K562 (cell line): ENCODE results near the gene GALNT15. TPM values are rescaled to one million over a fixed set of nuclear protein-coding genes. Genes with fewer than 3 reads are reported as not detected.

Source experiments
- ATAC-seq: fragments of 200-7000 bp; cut with Tn5 transposase; 3 replicates; pipeline ENCODE4 v1.9.1; 2020; ENCODE audit warnings: moderate library complexity
- BruUV-seq: library from RNA; stranded (reverse); fragments of 400-500 nt; replicated peaks from 2 replicates; lab custom pipeline; 2021; lab: Mats Ljungman, UMichigan
- CTCF ChIA-PET: fragments of 300-600 bp; formaldehyde crosslinking; extraction: SDS; loops from one replicate; lab custom pipeline; 2021; ENCODE audit warnings: low intra/inter-chr PET ratio; lab: Yijun Ruan, JAX
- POLR2A ChIA-PET: fragments of 300-600, 350-650 bp; sonication (Branson Sonifier 250); formaldehyde crosslinking; extraction: SDS; loops from one replicate; lab custom pipeline; 2021; ENCODE audit warnings: antibody characterized with exemption, inconsistent platforms; lab: Yijun Ruan, JAX
- DNase-seq, 4 experiments: peaks; one replicate each; pipeline versions ENCODE4 v3.0.0 to v3.0.0-alpha.2; 2011 to 2018; ENCODE audit warnings: low spot score in 3 of 4, mixed read lengths in 3 of 4; ENCODE audit errors: extremely low read depth in 1 of 4
- FAIRE-seq: peaks from 2 replicates; lab custom pipeline; 2011; peaks lifted over from hg19 to GRCh38; lab: Jason Lieb, UNC
- H2AFZ ChIP-seq: 2 replicates; pipeline ENCODE4 v1.6.0; 2011; ENCODE audit warnings: low read depth, low read length, control low read depth, inconsistent platforms
- H3K27ac ChIP-seq: fragments of 200-600 bp; 3 replicates; pipeline ENCODE4 v1.8.0; 2011; ENCODE audit warnings: low read depth, mild to moderate bottlenecking, control low read depth, inconsistent platforms, low read length, moderate library complexity, mixed read lengths; ENCODE audit errors: extremely low read depth
- H3K27me3 ChIP-seq, 2 experiments: fragments of 300-600 bp in 1 of 2; 2 replicates in 1 of 2; 3 replicates in 1 of 2; pipeline versions ENCODE4 v1.6.0 to v1.8.0; 2011; ENCODE audit warnings: inconsistent platforms in 2 of 2, low read length in 2 of 2, mild to moderate bottlenecking in 1 of 2, mixed read lengths in 1 of 2, moderate library complexity in 1 of 2; ENCODE audit not compliant: control insufficient read depth in 2 of 2, insufficient read depth in 2 of 2
- H3K36me3 ChIP-seq: fragments of 300-600 bp; 3 replicates; pipeline ENCODE4 v1.8.0; 2011; ENCODE audit warnings: mild to moderate bottlenecking, low read length, inconsistent platforms; ENCODE audit not compliant: control insufficient read depth, insufficient read depth
- H3K4me1 ChIP-seq, 2 experiments: fragments of 200-600 bp in 1 of 2; replicated peaks in 1 of 2; 2 replicates in 1 of 2; 3 replicates in 1 of 2; pipeline versions ENCODE4 v1.5.1 to v1.8.0; 2011; ENCODE audit warnings: inconsistent platforms in 2 of 2, low read length in 2 of 2, mild to moderate bottlenecking in 1 of 2, mixed read lengths in 1 of 2, moderate library complexity in 1 of 2; ENCODE audit not compliant: control insufficient read depth in 2 of 2, insufficient read depth in 2 of 2
- H3K4me2 ChIP-seq: 2 replicates; pipeline ENCODE4 v1.6.1; 2011; ENCODE audit warnings: low read length, control low read depth, inconsistent platforms, mixed read lengths; ENCODE audit not compliant: insufficient read depth
- H3K4me3 ChIP-seq: fragments of 200-600 bp; sonication (generic), shearing (Covaris generic); 2 replicates; pipeline ENCODE4 v1.5.1; 2016; ENCODE audit warnings: control low read depth, inconsistent platforms
- H3K79me2 ChIP-seq: fragments of 200-600 bp; 3 replicates; pipeline ENCODE4 v1.8.0; 2011; ENCODE audit warnings: low read length, inconsistent platforms; ENCODE audit not compliant: control insufficient read depth, insufficient read depth
- H3K9ac ChIP-seq, 2 experiments: 2 replicates each; pipeline versions ENCODE4 v1.6.0 to v1.6.1; 2011; ENCODE audit warnings: low read depth in 2 of 2, low read length in 2 of 2, control low read depth in 1 of 2, inconsistent platforms in 1 of 2, mild to moderate bottlenecking in 1 of 2, mixed read lengths in 1 of 2; ENCODE audit not compliant: insufficient read depth in 1 of 2
- H3K9me1 ChIP-seq: one replicate; pipeline ENCODE4 v1.6.0; 2011; ENCODE audit warnings: inconsistent platforms, mild to moderate bottlenecking, low read length, moderate library complexity; ENCODE audit not compliant: control insufficient read depth, insufficient read depth
- H3K9me3 ChIP-seq: replicated peaks from 2 replicates; pipeline ENCODE4 v1.5.1; 2011; ENCODE audit warnings: low read depth, low read length, inconsistent platforms; ENCODE audit not compliant: control insufficient read depth, insufficient read depth
- H4K20me1 ChIP-seq: replicated peaks from 2 replicates; pipeline ENCODE4 v1.6.1; 2011; ENCODE audit warnings: low read length, inconsistent platforms, mixed read lengths; ENCODE audit not compliant: control insufficient read depth, insufficient read depth
- ETV5 ChIP-seq: sonication (generic); formaldehyde crosslinking; IDR thresholded peaks from 2 replicates; pipeline ENCODE4 v1.4.0; 2020; ENCODE audit warnings: low read depth, mild to moderate bottlenecking, missing genetic modification reagents
- HMBOX1 ChIP-seq: sonication (generic); IDR thresholded peaks from 2 replicates; pipeline ENCODE4 v1.6.1; 2016
- SRSF7 ChIP-seq: fragments of 200-400 bp; formaldehyde crosslinking; optimal IDR thresholded peaks from 2 replicates; pipeline ENCODE3; 2017; ENCODE audit warnings: mild to moderate bottlenecking, low read depth, low read length
- TFE3 ChIP-seq: fragments of 450-650 bp; formaldehyde crosslinking; IDR thresholded peaks from 2 replicates; pipeline ENCODE4 v1.4.0; 2020; ENCODE audit warnings: mild to moderate bottlenecking, mixed read lengths
- USF1 ChIP-seq: sonication (generic); formaldehyde crosslinking; IDR thresholded peaks from 2 replicates; pipeline ENCODE4 v1.9.0; 2022; ENCODE audit warnings: mild to moderate bottlenecking, missing genetic modification reagents
- XRCC5 ChIP-seq: fragments of 200-400 bp; formaldehyde crosslinking; IDR thresholded peaks from 2 replicates; pipeline ENCODE4 v1.6.1; 2017; ENCODE audit warnings: low read depth, mild to moderate bottlenecking, low read length
- ZNF134 ChIP-seq: fragments of 250-450 bp; sonication (Bioruptor Pico); conservative IDR thresholded peaks from 2 replicates; pipeline ENCODE4 v1.4.0; 2020
- WGBS: fragments of 100-300 bp; shearing (Covaris generic); methylation state at CpG from one replicate; pipeline ENCODE4 v1.1.6; 2016; ENCODE audit warnings: low coverage, mixed read lengths; ENCODE audit not compliant: insufficient coverage; ENCODE audit errors: missing lambda C conversion rate; 5-methylcytosine and 5-hydroxymethylcytosine counted together
- in situ Hi-C: fragments of 300-500 bp; cut with MboI; formaldehyde crosslinking; loops from 4 replicates; pipeline ENCODE4 v1.15.0; 2018; ENCODE audit warnings: inconsistent platforms, mixed read lengths
- intact Hi-C: fragments of 100-400 bp; cut with micrococcal nuclease; formaldehyde crosslinking; loops from 2 replicates; pipeline ENCODE4 v1.14.2; 2022
- polyA plus RNA-seq, 8 experiments: library from polyadenylated mRNA; depleted of rRNA in 4 of 8; stranded (reverse) in 5 of 8; unstranded in 3 of 8; fragments of >200 nt; fragmentation: Nextera tagmentation in 2 of 8; fragmentation: Illumina TruSeq in 1 of 8; extraction: Ambion mirVana in 2 of 8; extraction: Trizol in 1 of 8; gene quantifications; 2 replicates each; pipeline versions ENCODE4 v1.2.1 to v1.2.3, GENCODE V29; 2011 to 2014; ENCODE audit warnings: inconsistent platforms in 1 of 8, missing spikeins in 1 of 8
- total RNA-seq, 7 experiments: library from RNA; depleted of rRNA in 6 of 7; stranded (reverse); fragments of >200 nt in 6 of 7; fragmentation: Illumina TruSeq in 2 of 7; extraction: Trizol in 2 of 7; gene quantifications; 2 replicates each; pipeline versions ENCODE4 v1.2.1 to v1.2.3, GENCODE V29; 2011 to 2021; ENCODE audit warnings: low replicate concordance in 1 of 7
- TF ChIP-seq, protein P1 (sequence below): sonication (generic); formaldehyde crosslinking; IDR thresholded peaks from 2 replicates; pipeline ENCODE4 v1.8.1; 2023; ENCODE audit warnings: mild to moderate bottlenecking, missing genetic modification reagents

Gene GALNT15
- total and polyA plus RNA-seq, 9 of the 15 experiments (the other 6 are each of a cell fraction or from before 2014, with no cell fraction given), result not detected

DNA sequence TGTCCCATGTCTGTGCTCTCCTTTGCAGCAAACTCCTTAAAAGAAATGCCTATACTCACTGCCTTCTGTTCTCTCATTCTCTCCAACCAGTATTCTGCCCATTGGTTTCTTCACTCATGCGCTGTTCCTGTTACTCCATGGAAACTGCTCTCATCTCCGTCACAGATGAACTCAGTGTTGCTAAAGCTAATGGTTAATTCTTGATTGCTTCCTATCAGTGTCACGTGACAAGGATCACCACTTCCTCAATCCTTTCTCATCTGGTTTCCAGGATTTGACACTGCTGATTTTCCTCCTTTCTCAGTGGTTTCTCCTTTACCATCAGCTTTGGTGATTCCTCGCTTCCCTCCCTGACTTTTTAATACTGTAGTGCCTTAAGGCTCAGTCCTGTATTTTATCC lies 87.7 kb downstream of the GALNT15 start:
- BruUV-seq, result no TSS peak
- CTCF ChIA-PET, result no interaction called here
- ATAC-seq, result no peak

More for the DNA sequence above, 87.7 kb downstream of the GALNT15 start:
- no peak for DNase-seq
- no peak overlapping the region for H3K27ac ChIP-seq
- H3K4me1 ChIP-seq, result peaks cover 5% of the 10 kb centered on the region in 2 experiments; a peak in 4 of 5 replicates
- POLR2A ChIA-PET, result interaction anchor here (1.0 kb wide), 1 partner anchor 11 kb away, joined by 4 read pairs; no protein-coding TSS in a partner anchor
- H2AFZ ChIP-seq, result no peak overlapping the region
- H3K9ac ChIP-seq, result no peak overlapping the region
- H3K9me1 ChIP-seq, result no peaks in the 10 kb centered on the region
- intact Hi-C loops (no loop called here), in situ Hi-C loops (no loop called here)
- 95% methylated on average over 4 of the region's 4 CpGs for WGBS
- no peak overlapping the region for H3K4me3 ChIP-seq
- no peaks in the 10 kb centered on the region for H3K27me3 ChIP-seq
- peaks cover 49% of the 10 kb centered on the region for H3K79me2 ChIP-seq
- no peak overlapping the region for H3K4me2 ChIP-seq
- H3K36me3 ChIP-seq, result peaks cover 43% of the 10 kb centered on the region
- H3K9me3 ChIP-seq, result no peaks in the 10 kb centered on the region
- FAIRE-seq, result no peak
- H4K20me1 ChIP-seq, result 0 out of 2 replicates have a peak, but pooled peaks cover 2% of the 10 kb centered on the region
- no peak for TF ChIP-seq HMBOX1
- no peak for TF ChIP-seq SRSF7
- TF ChIP-seq ZNF134 (CRISPR knock-in tag), result no peak
- TF ChIP-seq, protein P1, sequence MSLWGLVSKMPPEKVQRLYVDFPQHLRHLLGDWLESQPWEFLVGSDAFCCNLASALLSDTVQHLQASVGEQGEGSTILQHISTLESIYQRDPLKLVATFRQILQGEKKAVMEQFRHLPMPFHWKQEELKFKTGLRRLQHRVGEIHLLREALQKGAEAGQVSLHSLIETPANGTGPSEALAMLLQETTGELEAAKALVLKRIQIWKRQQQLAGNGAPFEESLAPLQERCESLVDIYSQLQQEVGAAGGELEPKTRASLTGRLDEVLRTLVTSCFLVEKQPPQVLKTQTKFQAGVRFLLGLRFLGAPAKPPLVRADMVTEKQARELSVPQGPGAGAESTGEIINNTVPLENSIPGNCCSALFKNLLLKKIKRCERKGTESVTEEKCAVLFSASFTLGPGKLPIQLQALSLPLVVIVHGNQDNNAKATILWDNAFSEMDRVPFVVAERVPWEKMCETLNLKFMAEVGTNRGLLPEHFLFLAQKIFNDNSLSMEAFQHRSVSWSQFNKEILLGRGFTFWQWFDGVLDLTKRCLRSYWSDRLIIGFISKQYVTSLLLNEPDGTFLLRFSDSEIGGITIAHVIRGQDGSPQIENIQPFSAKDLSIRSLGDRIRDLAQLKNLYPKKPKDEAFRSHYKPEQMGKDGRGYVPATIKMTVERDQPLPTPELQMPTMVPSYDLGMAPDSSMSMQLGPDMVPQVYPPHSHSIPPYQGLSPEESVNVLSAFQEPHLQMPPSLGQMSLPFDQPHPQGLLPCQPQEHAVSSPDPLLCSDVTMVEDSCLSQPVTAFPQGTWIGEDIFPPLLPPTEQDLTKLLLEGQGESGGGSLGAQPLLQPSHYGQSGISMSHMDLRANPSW (CRISPR knock-in tag), result no peak
- no peak for TF ChIP-seq XRCC5
- TF ChIP-seq ETV5 (CRISPR knock-in tag), result no peak
- TF ChIP-seq TFE3, result peak; percentile 77
- peak; percentile 34; the same call in 1 of the 2 replicates for TF ChIP-seq USF1 (CRISPR knock-in tag)
